H1 (cell line): ENCODE results near the gene TECR. TPM values are rescaled to one million over a fixed set of nuclear protein-coding genes. Genes with fewer than 3 reads are reported as not detected.

ENCODE experiments used
- CTCF ChIA-PET: fragments of 300-600 bp; sonication (Branson Sonifier 250); formaldehyde crosslinking; loops from one replicate; lab custom pipeline; 2021; ENCODE audit not compliant: partially characterized antibody; lab: Charles Lee
- POLR2A ChIA-PET: fragments of 300-600 bp; sonication (Branson Sonifier 250); formaldehyde crosslinking; loops from one replicate; lab custom pipeline; 2021; ENCODE audit warnings: inconsistent platforms; ENCODE audit not compliant: partially characterized antibody; lab: Charles Lee
- DNase-seq, 2 experiments: peaks; one replicate each; pipeline versions ENCODE4 v3.0.0 to v3.0.0-alpha.2; 2010 to 2022; ENCODE audit warnings: low spot score in 2 of 2, low read depth in 1 of 2, mixed read lengths in 1 of 2
- FAIRE-seq: peaks from 2 replicates; lab custom pipeline; 2011; peaks lifted over from hg19 to GRCh38; lab: Jason Lieb, UNC
- H2AFZ ChIP-seq: 2 replicates; pipeline ENCODE4 v1.8.1; 2012; ENCODE audit warnings: low read length, inconsistent platforms
- H2AK5ac ChIP-seq: 2 replicates; pipeline ENCODE4 v1.6.1; 2013; ENCODE audit warnings: low read depth, low read length
- H2BK120ac ChIP-seq: replicated peaks from 2 replicates; pipeline ENCODE3; 2013; ENCODE audit warnings: low read depth, low read length, inconsistent platforms
- H2BK12ac ChIP-seq: 2 replicates; pipeline ENCODE4 v1.6.1; 2013; ENCODE audit warnings: low read depth, low read length
- H2BK15ac ChIP-seq: 2 replicates; pipeline ENCODE4 v1.6.1; 2013; ENCODE audit warnings: low read length
- H2BK20ac ChIP-seq: 2 replicates; pipeline ENCODE4 v1.6.1; 2013; ENCODE audit warnings: low read length
- H2BK5ac ChIP-seq: 2 replicates; pipeline ENCODE4 v1.6.1; 2013; ENCODE audit warnings: low read depth, low read length
- H3K14ac ChIP-seq: 2 replicates; pipeline ENCODE4 v1.6.1; 2013; ENCODE audit warnings: inconsistent platforms; ENCODE audit not compliant: insufficient read length
- H3K18ac ChIP-seq: 2 replicates; pipeline ENCODE4 v1.6.1; 2013; ENCODE audit warnings: low read length; ENCODE audit errors: extremely low read depth
- H3K23ac ChIP-seq: 2 replicates; pipeline ENCODE4 v1.6.1; 2013; ENCODE audit warnings: inconsistent platforms; ENCODE audit not compliant: insufficient read length
- H3K23me2 ChIP-seq: 2 replicates; pipeline ENCODE4 v1.6.1; 2013; ENCODE audit warnings: low read depth, low read length
- H3K27ac ChIP-seq: 2 replicates; pipeline ENCODE4 v1.6.1; 2011; ENCODE audit warnings: low read depth, low read length, inconsistent platforms
- H3K27me3 ChIP-seq, 4 experiments: replicated peaks in 1 of 4; 1 replicate in 1 of 4; 2 replicates in 3 of 4; pipeline versions ENCODE4 v1.6.1 to v1.8.1; 2011 to 2013; ENCODE audit warnings: low read length in 3 of 4, mild to moderate bottlenecking in 3 of 4, inconsistent platforms in 2 of 4, mixed read lengths in 2 of 4, moderate library complexity in 1 of 4; ENCODE audit not compliant: control insufficient read depth in 3 of 4, insufficient read depth in 3 of 4; ENCODE audit errors: extremely low read depth in 1 of 4
- H3K36me3 ChIP-seq, 4 experiments: 2 replicates each; pipeline versions ENCODE4 v1.6.1 to v1.8.1; 2011 to 2013; ENCODE audit warnings: mild to moderate bottlenecking in 4 of 4, low read length in 3 of 4, moderate library complexity in 2 of 4, control low read depth in 1 of 4, inconsistent platforms in 1 of 4; ENCODE audit not compliant: insufficient read depth in 4 of 4, control insufficient read depth in 2 of 4
- H3K4ac ChIP-seq: replicated peaks from 2 replicates; pipeline ENCODE3; 2013; ENCODE audit warnings: low read length, low read depth, mixed read lengths, inconsistent platforms; ENCODE audit not compliant: insufficient read length
- H3K4me1 ChIP-seq, 4 experiments: replicated peaks in 1 of 4; 1 replicate in 1 of 4; 2 replicates in 3 of 4; pipeline versions ENCODE4 v1.6.1 to v1.8.1; 2011 to 2013; ENCODE audit warnings: low read length in 3 of 4, inconsistent platforms in 2 of 4, mixed read lengths in 1 of 4; ENCODE audit not compliant: insufficient read depth in 4 of 4, control insufficient read depth in 3 of 4
- H3K4me2 ChIP-seq, 2 experiments: 2 replicates each; pipeline versions ENCODE4 v1.6.1 to v1.8.1; 2011 to 2013; ENCODE audit warnings: low read depth in 2 of 2, low read length in 2 of 2, control low read depth in 1 of 2, inconsistent platforms in 1 of 2, mild to moderate bottlenecking in 1 of 2; ENCODE audit not compliant: insufficient read depth in 1 of 2
- H3K4me3 ChIP-seq, 4 experiments: fragments of 200-600, 300-600 bp in 1 of 4; sonication (generic), shearing (Covaris generic), sonication (Bioruptor Twin) in 1 of 4; 2 replicates each; pipeline versions ENCODE4 v1.5.1 to v1.8.1; 2011 to 2016; ENCODE audit warnings: low read length in 4 of 4, low read depth in 3 of 4, control low read depth in 2 of 4, inconsistent platforms in 2 of 4, mild to moderate bottlenecking in 2 of 4, mixed read lengths in 1 of 4, moderate library complexity in 1 of 4; ENCODE audit not compliant: insufficient read depth in 2 of 4; ENCODE audit errors: extremely low read depth in 1 of 4
- H3K56ac ChIP-seq: replicated peaks from 2 replicates; pipeline ENCODE3; 2013; ENCODE audit warnings: low read depth, mild to moderate bottlenecking, mixed read lengths, low read length, inconsistent platforms; ENCODE audit not compliant: insufficient read length
- H3K79me1 ChIP-seq: 2 replicates; pipeline ENCODE4 v1.6.1; 2013; ENCODE audit warnings: low read depth, low read length, control low read depth
- H3K79me2 ChIP-seq, 2 experiments: 2 replicates each; pipeline versions ENCODE4 v1.6.1 to v1.8.1; 2012 to 2013; ENCODE audit warnings: low read length in 2 of 2, mild to moderate bottlenecking in 2 of 2, inconsistent platforms in 1 of 2; ENCODE audit not compliant: insufficient read depth in 2 of 2, control insufficient read depth in 1 of 2
- H3K9ac ChIP-seq, 4 experiments: replicated peaks in 1 of 4; 1 replicate in 1 of 4; 2 replicates in 3 of 4; pipeline versions ENCODE4 v1.6.1 to v1.8.1; 2011 to 2013; ENCODE audit warnings: low read depth in 3 of 4, low read length in 3 of 4, control low read depth in 2 of 4, mild to moderate bottlenecking in 2 of 4, moderate library complexity in 2 of 4, inconsistent platforms in 1 of 4; ENCODE audit errors: extremely low read depth in 1 of 4
- H3K9me3 ChIP-seq, 2 experiments: 2 replicates each; pipeline versions ENCODE4 v1.6.1 to v1.8.1; 2012 to 2013; ENCODE audit warnings: mild to moderate bottlenecking in 2 of 2, moderate library complexity in 2 of 2, control low read depth in 1 of 2, inconsistent platforms in 1 of 2, low read depth in 1 of 2, low read length in 1 of 2, mixed read lengths in 1 of 2; ENCODE audit not compliant: insufficient read depth in 2 of 2
- H4K20me1 ChIP-seq, 2 experiments: replicated peaks in 1 of 2; 2 replicates each; pipeline versions ENCODE3 to v1.8.1; 2011 to 2013; ENCODE audit warnings: inconsistent platforms in 2 of 2, low read length in 2 of 2, mild to moderate bottlenecking in 1 of 2; ENCODE audit not compliant: insufficient read depth in 2 of 2, control insufficient read depth in 1 of 2
- H4K5ac ChIP-seq: 2 replicates; pipeline ENCODE4 v1.6.1; 2013; ENCODE audit warnings: low read length, low read depth, mixed read lengths, inconsistent platforms; ENCODE audit not compliant: insufficient read length
- H4K8ac ChIP-seq: 2 replicates; pipeline ENCODE4 v1.8.0; 2013; ENCODE audit warnings: mild to moderate bottlenecking, moderate library complexity, low read length, inconsistent platforms; ENCODE audit not compliant: insufficient read depth; ENCODE audit errors: extremely low read depth
- H4K91ac ChIP-seq: replicated peaks from 2 replicates; pipeline ENCODE3; 2013; ENCODE audit warnings: low read length, mixed read lengths, inconsistent platforms; ENCODE audit not compliant: insufficient read length
- BCL11A ChIP-seq, 2 experiments: IDR thresholded peaks; one replicate each; pipeline ENCODE4 v1.6.1; 2011; ENCODE audit warnings: low read depth in 2 of 2, low read length in 2 of 2, mild to moderate bottlenecking in 2 of 2
- JUN ChIP-seq: IDR thresholded peaks from 2 replicates; pipeline ENCODE4 v1.6.1; 2011; ENCODE audit warnings: low read depth, mild to moderate bottlenecking, improper control_type of control experiment, low read length
- NANOG ChIP-seq: IDR thresholded peaks from 2 replicates; pipeline ENCODE4 v1.6.1; 2011; ENCODE audit warnings: low read length, low read depth, mild to moderate bottlenecking, inconsistent platforms; ENCODE audit not compliant: insufficient read depth, poor library complexity, severe bottlenecking
- NRF1 ChIP-seq: IDR thresholded peaks from 2 replicates; pipeline ENCODE4 v1.6.1; 2011; ENCODE audit warnings: mild to moderate bottlenecking, low read depth, low read length, improper control_type of control experiment
- POU5F1 ChIP-seq: IDR thresholded peaks from 2 replicates; pipeline ENCODE4 v1.6.1; 2011; ENCODE audit warnings: low read depth, mild to moderate bottlenecking, low read length, moderate library complexity
- RNF2 ChIP-seq: fragments of 200-900, 300-1000 bp; sonication (generic); IDR thresholded peaks from 2 replicates; pipeline ENCODE4 v1.7.1; 2016; ENCODE audit warnings: borderline replicate concordance, low read depth, mild to moderate bottlenecking, antibody characterized with exemption, low read length; ENCODE audit not compliant: poor library complexity, severe bottlenecking; ENCODE audit errors: missing control alignments
- RXRA ChIP-seq: IDR thresholded peaks from 2 replicates; pipeline ENCODE4 v1.6.1; 2011; ENCODE audit warnings: low read depth, mild to moderate bottlenecking, low read length, moderate library complexity; ENCODE audit not compliant: insufficient read depth
- SIX5 ChIP-seq: IDR thresholded peaks from 2 replicates; pipeline ENCODE4 v1.6.1; 2011; ENCODE audit warnings: mild to moderate bottlenecking, low read depth, low read length
- TAF7 ChIP-seq: optimal IDR thresholded peaks from 2 replicates; pipeline ENCODE3; 2011; ENCODE audit warnings: low read depth, mild to moderate bottlenecking, inconsistent platforms, low read length, moderate library complexity, borderline replicate concordance
- USF2 ChIP-seq: IDR thresholded peaks from 2 replicates; pipeline ENCODE4 v1.6.1; 2011; ENCODE audit warnings: low read length, improper control_type of control experiment
- WGBS, 2 experiments: shearing (Covaris generic) in 1 of 2; methylation state at CpG; one replicate each; pipeline versions ENCODE4 v1.1.6 to v1.1.7; 2013 to 2015; ENCODE audit warnings: low lambda C conversion rate in 2 of 2, mixed read lengths in 2 of 2, inconsistent platforms in 1 of 2, low coverage in 1 of 2, missing lambda C conversion rate in 1 of 2; ENCODE audit not compliant: insufficient replicate concordance in 2 of 2, insufficient coverage in 1 of 2, insufficient read length in 1 of 2; ENCODE audit errors: extremely low coverage in 1 of 2, missing lambda C conversion rate in 1 of 2; 5-methylcytosine and 5-hydroxymethylcytosine counted together
- polyA plus RNA-seq, 7 experiments: library from polyadenylated mRNA; depleted of rRNA in 3 of 7; stranded (reverse) in 5 of 7; unstranded in 2 of 7; fragments of >200 nt in 5 of 7; fragments of 200-250 nt in 2 of 7; gene quantifications; 1 replicate in 5 of 7; 2 replicates in 1 of 7; 4 replicates in 1 of 7; pipeline versions ENCODE4 v1.2.1 to v1.2.3, GENCODE V29; 2011 to 2013; ENCODE audit warnings: missing spikeins in 2 of 7, mixed read lengths in 2 of 7
- total RNA-seq: library from RNA; stranded (reverse); fragmentation: NEBNext Ultra II Directional; extraction: Animal tissue kit (Norgen Biotek cat#: 25700); gene quantifications from 2 replicates; pipeline ENCODE4 v1.2.1, GENCODE V29; 2021

The TECR gene
- total and polyA plus RNA-seq, 2 of the 8 experiments (the other 6 are each of a cell fraction or from before 2014, with no cell fraction given) = 172 to 405 TPM

- ChIA-PET CTCF (interaction anchor here (1.5 to 5.0 kb wide), 3 partner anchors 11 to 35 kb away, joined by 3 to 36 read pairs (median 18); partner anchors contain the start of gene GIPC1), POLR2A (interaction anchor here (0.7 kb wide), 1 partner anchor 240 kb away, joined by 3 read pairs; no protein-coding TSS in a partner anchor)
- 91% methylated on average over 12 of the region's 12 CpGs; no CpG with 5 or more reads in 1 of the 2 experiments for WGBS, 2 experiments
- Histone ChIP-seq H3K4me3 (no peak overlapping the region), H3K9me3 (no peaks in the 10 kb centered on the region), H3K36me3 (no peaks in the 10 kb centered on the region), H2BK12ac (no peak overlapping the region), H3K23ac (no peak overlapping the region), H2BK5ac (no peak overlapping the region), H3K4me2 (no peak overlapping the region), H2AK5ac (no peak overlapping the region), H3K27me3 (no peaks in the 10 kb centered on the region), H3K4me1 (peaks cover 0 to 4% (median 2%) of the 10 kb centered on the region in 4 experiments; a peak in 3 of 7 replicates), H4K8ac (no peak overlapping the region), H2AFZ (no peak overlapping the region), H2BK15ac (no peak overlapping the region), H4K20me1 (no peaks in the 10 kb centered on the region), H3K56ac (no peak overlapping the region), H3K27ac (no peak overlapping the region), H3K4ac (no peak overlapping the region), H4K91ac (no peak overlapping the region), H3K79me1 (no peaks in the 10 kb centered on the region), H3K18ac (no peak overlapping the region), H2BK20ac (no peak overlapping the region), H2BK120ac (no peak overlapping the region), H3K9ac (no peak overlapping the region), H4K5ac (no peak overlapping the region), H3K14ac (no peak overlapping the region), H3K23me2 (no peaks in the 10 kb centered on the region; the same call in 1 of the 2 replicates), H3K79me2 (no peaks in the 10 kb centered on the region)
- DNase-seq (no peak), FAIRE-seq (no peak)
- TF ChIP-seq POU5F1 = no peak
- no peak for TF ChIP-seq TAF7
- no peak for TF ChIP-seq RNF2
- TF ChIP-seq BCL11A (IDR thresholded peaks at IDR 0.05; ENCODE audit: low read depth in 2 of 2, low read length in 2 of 2) = no peak
- TF ChIP-seq RXRA = no peak
- no peak for TF ChIP-seq NRF1
- TF ChIP-seq NANOG = no peak
- no peak for TF ChIP-seq JUN
- no peak for TF ChIP-seq USF2
- no peak for TF ChIP-seq SIX5
Measured at GRCh38 chr19:14507704-14508542, 21.5 kb upstream of the TECR start.
